ENCODE measurements around the gene C19orf38. TPM values are rescaled to one million over a fixed set of nuclear protein-coding genes. Genes with fewer than 3 reads are reported as not detected.

C19orf38 gene
- polyA plus RNA-seq, 1 of the 3 experiments (the other 2 are of a cell fraction) = 0.15 TPM

- H3K4me3 ChIP-seq (ENCODE audit: low read depth in 2 of 2, low read length in 1 of 2) = peak overlapping the region; percentile 62 to 71
- WGBS (ENCODE audit: low lambda C conversion rate) = 49% methylated on average over 31 of the region's 38 CpGs
- H3K27ac ChIP-seq (ENCODE audit: low read depth in 2 of 2, low read length in 1 of 2) = peak overlapping the region; percentile 97
- peak overlapping the region; percentile 96 for H2AFZ ChIP-seq (ENCODE audit: low read depth)
- ChIA-PET POLR2A (interaction anchor here (0.6 to 2.4 kb wide), 12 partner anchors 15 to 141 kb away, joined by 3 to 13 read pairs (median 5); partner anchors contain the start of genes DNM2 and SMARCA4), CTCF (interaction anchor here (0.8 to 11.1 kb wide), 21 partner anchors 10 to 394 kb away, joined by 3 to 146 read pairs (median 4); partner anchors contain the start of genes DNM2 and QTRT1)
- H3K9me2 ChIP-seq = no peaks in the 10 kb centered on the region
- no peaks in the 10 kb centered on the region for H4K20me1 ChIP-seq (ENCODE audit: insufficient read depth)
- H3K27me3 ChIP-seq (ENCODE audit: insufficient read depth) = no peaks in the 10 kb centered on the region
- peaks cover 10% of the 10 kb centered on the region for H3F3A ChIP-seq (replicated peaks; ENCODE audit: insufficient read depth)
- no peak for DNase-seq
- H3K79me2 ChIP-seq (ENCODE audit: insufficient read depth) = 0 out of 2 replicates have a peak, but pooled peaks cover 10% of the 10 kb centered on the region
- H3K9me3 ChIP-seq = no peaks in the 10 kb centered on the region
- peak overlapping the region; percentile 97 for H3K9ac ChIP-seq
- H3K4me2 ChIP-seq = peak overlapping the region; percentile 91
- H3K4me1 ChIP-seq (ENCODE audit: control insufficient read depth in 1 of 2, insufficient read depth in 2 of 2, low read depth in 1 of 2, low read length in 1 of 2) = peaks cover 0 to 13% of the 10 kb centered on the region in 2 experiments; a peak in 1 of 4 replicates
- peaks cover 8 to 11% of the 10 kb centered on the region in 2 experiments for H3K36me3 ChIP-seq (replicated peaks in 1 of 2; ENCODE audit: control insufficient read depth in 1 of 2, insufficient read depth in 2 of 2, low read length in 1 of 2)
- no peak for TF ChIP-seq NFIC (IDR thresholded peaks at IDR 0.05; ENCODE audit: borderline replicate concordance)
- TF ChIP-seq FOSL2 (IDR thresholded peaks at IDR 0.05; ENCODE audit: borderline replicate concordance, low read depth) = no peak
- TF ChIP-seq SIN3A (IDR thresholded peaks at IDR 0.05; ENCODE audit: borderline replicate concordance, low read depth, low read length) = no peak
- peak; percentile 62; the same call in 1 of the 2 replicates for TF ChIP-seq MEF2A (IDR thresholded peaks at IDR 0.05; ENCODE audit: borderline replicate concordance, low read depth)
- TF ChIP-seq EP300 (IDR thresholded peaks at IDR 0.05; ENCODE audit: borderline replicate concordance in 1 of 2, low read depth in 1 of 2, low read length in 1 of 2) = no peak
- no peak for TF ChIP-seq ZBTB33 (IDR thresholded peaks at IDR 0.05; ENCODE audit: borderline replicate concordance, low read depth)
- TF ChIP-seq MAX (IDR thresholded peaks at IDR 0.05; ENCODE audit: low read depth) = peak; percentile 99
- peak; percentile 65 for TF ChIP-seq USF2 (IDR thresholded peaks at IDR 0.05; ENCODE audit: borderline replicate concordance, low read depth, low read length)
- TF ChIP-seq TCF12 (IDR thresholded peaks at IDR 0.05) = no peak
- no peak for TF ChIP-seq CHD2 (IDR thresholded peaks at IDR 0.05; ENCODE audit: low read length, partially characterized antibody)
- no peak for TF ChIP-seq REST (IDR thresholded peaks at IDR 0.05; ENCODE audit: low read depth, low read length)
- TF ChIP-seq GATA2 (CRISPR knock-in tag; IDR thresholded peaks at IDR 0.05) = no peak
- TF ChIP-seq EZH2phosphoT487 (IDR thresholded peaks at IDR 0.05; ENCODE audit: borderline replicate concordance, low read depth) = no peak
- no peak for TF ChIP-seq RXRA (IDR thresholded peaks at IDR 0.05; ENCODE audit: borderline replicate concordance, low read depth)
- no peak for TF ChIP-seq NRF1 (IDR thresholded peaks at IDR 0.05; ENCODE audit: low read depth, low read length)
- no peak for TF ChIP-seq YY1 (IDR thresholded peaks at IDR 0.05; ENCODE audit: low read depth)
- TF ChIP-seq TAF1 (IDR thresholded peaks at IDR 0.05; ENCODE audit: borderline replicate concordance, low read depth, low read length) = no peak
- no peak for TF ChIP-seq ELF1 (IDR thresholded peaks at IDR 0.05)
- TF ChIP-seq MXI1 (IDR thresholded peaks at IDR 0.05; ENCODE audit: low read depth, low read length) = peak; percentile 88
- peak; percentile 91 for TF ChIP-seq USF1 (IDR thresholded peaks at IDR 0.05; ENCODE audit: borderline replicate concordance, low read depth)
- no peak for TF ChIP-seq RCOR1 (IDR thresholded peaks at IDR 0.05; ENCODE audit: low read length)
- no peak for TF ChIP-seq TEAD4 (IDR thresholded peaks at IDR 0.05; ENCODE audit: borderline replicate concordance, insufficient read depth)
- no peak for TF ChIP-seq PBX3 (IDR thresholded peaks at IDR 0.05)
Measured at GRCh38 chr19:10836479-10837330, 11.5 kb upstream of the C19orf38 start.
